GM23248 (cell line): ENCODE data around the gene CEP89. TPM values are rescaled to one million over a fixed set of nuclear protein-coding genes. Genes with fewer than 3 reads are reported as not detected.
"Not testable (repeated sequence)": the region's sequence is repeated elsewhere in the genome, so short reads cannot be mapped to it uniquely, and the experiment has no call there.

ENCODE experiments used
- DNase-seq: peaks from one replicate; pipeline ENCODE4 v3.0.0-alpha.2; 2015
- H2AFZ ChIP-seq: fragments of 200-600 bp; sonication (generic); 2 replicates; pipeline ENCODE4 v1.6.1; 2016; ENCODE audit warnings: antibody characterized with exemption
- H3F3A ChIP-seq: fragments of 200-600 bp; sonication (generic); 2 replicates; pipeline ENCODE4 v1.6.1; 2016; ENCODE audit warnings: mild to moderate bottlenecking, antibody characterized with exemption, mixed run types; ENCODE audit not compliant: insufficient read depth
- H3K27ac ChIP-seq: fragments of 200-600 bp; sonication (generic); 2 replicates; pipeline ENCODE4 v1.5.1; 2016; ENCODE audit warnings: mild to moderate bottlenecking
- H3K27me3 ChIP-seq: fragments of 200-600 bp; sonication (generic); replicated peaks from 2 replicates; pipeline ENCODE4 v1.6.1; 2016; ENCODE audit warnings: mild to moderate bottlenecking; ENCODE audit not compliant: insufficient read depth
- H3K36me3 ChIP-seq: fragments of 200-600 bp; sonication (generic); 2 replicates; pipeline ENCODE4 v1.6.1; 2016; ENCODE audit warnings: low read depth, mild to moderate bottlenecking
- H3K4me1 ChIP-seq: fragments of 200-600 bp; sonication (generic); 2 replicates; pipeline ENCODE4 v1.6.1; 2016; ENCODE audit warnings: mild to moderate bottlenecking; ENCODE audit not compliant: insufficient read depth
- H3K4me2 ChIP-seq: fragments of 200-600 bp; sonication (generic); one replicate; pipeline ENCODE4 v1.6.1; 2016; ENCODE audit warnings: mild to moderate bottlenecking; ENCODE audit not compliant: unreplicated experiment
- H3K4me3 ChIP-seq: fragments of 200-600 bp; sonication (generic); 2 replicates; pipeline ENCODE4 v1.5.1; 2016; ENCODE audit warnings: mild to moderate bottlenecking
- H3K79me2 ChIP-seq: fragments of 200-600 bp; sonication (generic); 2 replicates; pipeline ENCODE4 v1.6.1; 2016; ENCODE audit warnings: mild to moderate bottlenecking; ENCODE audit not compliant: insufficient read depth
- H3K9ac ChIP-seq: fragments of 200-600 bp; sonication (generic); 2 replicates; pipeline ENCODE4 v1.6.1; 2016; ENCODE audit warnings: mild to moderate bottlenecking
- H3K9me2 ChIP-seq: fragments of 200-600 bp; sonication (generic); 2 replicates; pipeline ENCODE4 v1.6.1; 2016; ENCODE audit warnings: mixed run types, mild to moderate bottlenecking, moderate library complexity; ENCODE audit not compliant: insufficient read depth
- H3K9me3 ChIP-seq: fragments of 200-600 bp; sonication (generic); one replicate; pipeline ENCODE4 v1.6.1; 2017; ENCODE audit warnings: low read depth
- H4K20me1 ChIP-seq: fragments of 200-600 bp; sonication (generic); 2 replicates; pipeline ENCODE4 v1.6.0; 2016; ENCODE audit not compliant: insufficient read depth
- EZH2 ChIP-seq: fragments of 200-600 bp; sonication (generic); IDR thresholded peaks from 2 replicates; pipeline ENCODE4 v1.6.1; 2018; ENCODE audit warnings: antibody characterized with exemption, mild to moderate bottlenecking; ENCODE audit not compliant: insufficient read depth, poor library complexity, severe bottlenecking
- EZH2phosphoT487 ChIP-seq: fragments of 200-600 bp; sonication (generic); IDR thresholded peaks from 2 replicates; pipeline ENCODE4 v1.6.1; 2018; ENCODE audit warnings: antibody characterized with exemption, moderate library complexity, mild to moderate bottlenecking, low read depth; ENCODE audit not compliant: insufficient read depth
- WGBS, 2 experiments: methylation state at CpG; one replicate each; pipeline ENCODE4 v1.1.6; 2015 to 2017; ENCODE audit warnings: low lambda C conversion rate in 2 of 2, low coverage in 1 of 2; ENCODE audit errors: missing lambda C conversion rate in 2 of 2; 5-methylcytosine and 5-hydroxymethylcytosine counted together
- in situ Hi-C: fragments of 300-500 bp; cut with MboI; formaldehyde crosslinking; loops from 2 replicates; pipeline ENCODE4 v1.15.0; 2020
- polyA plus RNA-seq: library from polyadenylated mRNA; unstranded; fragments of >200 nt; fragmentation: Nextera tagmentation; extraction: Ambion mirVana; gene quantifications from 2 replicates; pipeline ENCODE4 v1.2.1, GENCODE V29; 2016
- total RNA-seq: library from RNA; depleted of rRNA; stranded (reverse); fragments of >200 nt; shearing (Covaris generic); gene quantifications from 2 replicates; pipeline ENCODE4 v1.2.3, GENCODE V29; 2014; rRNA removed

The CEP89 gene
- total RNA-seq (11.5 and 17.1 TPM in 2 replicates), polyA plus RNA-seq (30.1 and 30.5 TPM in 2 replicates)

DNA sequence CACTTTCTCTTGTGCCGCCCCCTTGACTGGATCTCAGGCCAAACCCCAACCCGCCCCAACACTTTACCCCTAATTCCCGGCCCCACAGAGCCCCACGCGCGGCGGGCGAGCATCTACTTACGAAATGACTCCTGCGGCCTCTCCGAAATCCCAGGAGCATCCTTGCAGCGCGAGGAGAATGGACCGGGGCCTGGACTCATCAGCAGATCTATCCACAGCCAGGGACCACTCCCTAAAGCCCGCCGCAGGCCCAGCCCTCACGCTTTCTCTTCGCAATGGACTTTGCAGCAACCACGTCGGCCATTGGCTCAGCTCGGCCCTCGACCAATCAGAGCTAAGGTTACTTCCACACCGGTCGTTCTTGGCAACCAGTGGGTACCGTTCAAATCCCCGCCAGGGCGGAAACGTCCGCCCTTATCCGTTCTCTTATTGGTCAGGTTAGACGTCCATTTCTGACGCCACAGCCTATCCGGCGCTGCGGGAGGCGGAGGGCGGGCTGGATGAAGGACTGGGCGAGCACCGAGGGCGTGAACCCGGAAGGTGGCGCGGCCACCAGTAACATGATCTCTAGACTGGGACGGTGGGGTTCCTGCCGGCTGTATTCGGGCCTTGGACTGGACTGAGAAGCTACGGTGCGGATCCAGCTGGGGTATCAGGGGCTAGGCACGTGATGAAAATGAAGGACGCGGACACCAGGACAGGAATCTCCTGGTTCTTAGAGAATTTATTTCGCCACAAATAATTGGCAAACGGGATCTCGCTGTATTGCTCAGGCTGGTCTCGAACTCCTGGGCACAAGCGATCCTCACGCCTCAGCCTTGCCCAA, at the start of gene CEP89, which contains the start of gene FAAP24:
CEP89 (minus strand) TSS at position 244 of the 826 bp plus-strand sequence; CDS start at position 160, 84 bp downstream.
FAAP24 (plus strand) TSS at position 528 of the 826 bp plus-strand sequence. CDS start 955 bp downstream, outside the sequence.
- no peaks in the 10 kb centered on the region for H3F3A ChIP-seq
- peak within 1 kb of the TSS; percentile 89 for H3K4me2 ChIP-seq
- in situ Hi-C loops: loop anchor here (10.0 kb wide), 1 partner anchor 143 kb away; no protein-coding TSS in a partner anchor
- H2AFZ ChIP-seq: peak within 1 kb of the TSS; percentile 99
- TF ChIP-seq EZH2 (no peak), EZH2phosphoT487 (no peak)
- WGBS, 2 experiments: 1% methylated on average over 56 to 57 of the region's 57 CpGs
- peak within 1 kb of the TSS; percentile 92 for H3K9ac ChIP-seq
- no peaks in the 10 kb centered on the region for H3K36me3 ChIP-seq
- H3K4me3 ChIP-seq: peak within 1 kb of the TSS; percentile 87
- H3K27ac ChIP-seq: peak within 1 kb of the TSS; percentile 67
- H3K27me3 ChIP-seq: no peaks in the 10 kb centered on the region
- peaks cover 8% of the 10 kb centered on the region; the same call in 1 of the 2 replicates for H3K4me1 ChIP-seq
- H3K9me3 ChIP-seq: no peaks in the 10 kb centered on the region
- DNase-seq: peak; percentile 99
- H3K9me2 ChIP-seq: no peaks in the 10 kb centered on the region
- H4K20me1 ChIP-seq: no peaks in the 10 kb centered on the region
- peaks cover 42% of the 10 kb centered on the region for H3K79me2 ChIP-seq

DNA sequence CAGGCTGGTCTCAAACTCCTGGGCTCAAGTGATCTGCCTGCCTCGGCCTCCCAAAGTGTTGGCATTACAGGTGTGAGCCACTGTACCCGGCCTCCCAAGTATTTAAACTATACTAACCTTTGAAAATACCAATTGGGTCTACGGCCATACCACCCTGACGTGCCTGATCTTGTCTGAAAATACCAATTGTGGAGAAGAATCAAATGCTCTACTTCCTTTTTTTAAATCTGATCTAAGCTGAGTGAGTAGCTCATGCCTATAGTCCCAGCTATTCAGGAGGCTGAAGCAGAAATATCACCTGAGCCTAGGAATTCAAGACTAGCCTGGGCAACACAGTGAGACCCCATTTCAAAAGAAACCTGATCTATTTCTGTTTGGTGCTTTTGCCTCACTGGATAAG, 39.1 kb upstream of the CEP89 start:
- H3K9ac ChIP-seq, H3K4me3 ChIP-seq, H4K20me1 ChIP-seq, H3K27ac ChIP-seq, DNase-seq, in situ Hi-C loops, H2AFZ ChIP-seq, H3K79me2 ChIP-seq, H3K9me2 ChIP-seq, H3K4me2 ChIP-seq, H3K27me3 ChIP-seq, H3K36me3 ChIP-seq, H3K4me1 ChIP-seq, H3F3A ChIP-seq, H3K9me3 ChIP-seq: not testable (repeated sequence)
- WGBS, 2 experiments: 88 to 91% methylated on average over 4 of the region's 4 CpGs

DNA sequence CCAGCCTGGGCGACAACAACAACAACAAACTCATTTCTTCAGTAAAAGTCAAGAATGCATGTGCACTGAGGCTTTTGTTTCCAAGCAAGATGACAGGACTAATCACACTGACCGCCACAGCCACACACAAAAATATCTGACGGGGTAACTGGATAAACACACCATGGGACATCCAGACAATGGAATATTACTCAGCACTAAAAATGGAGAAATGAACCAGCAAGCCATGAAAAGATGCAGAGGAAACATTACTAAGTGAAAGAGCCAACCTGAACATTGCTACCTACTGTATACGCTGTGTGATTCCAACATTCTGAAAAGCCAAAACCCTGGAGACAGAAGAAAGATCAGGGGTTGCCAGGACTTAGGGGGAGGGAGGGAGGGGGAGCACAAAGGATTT, 37.0 kb upstream of the CEP89 start:
- WGBS, 2 experiments: 93 to 96% methylated on average over 4 of the region's 4 CpGs
- H3F3A ChIP-seq: no peaks in the 10 kb centered on the region

DNA sequence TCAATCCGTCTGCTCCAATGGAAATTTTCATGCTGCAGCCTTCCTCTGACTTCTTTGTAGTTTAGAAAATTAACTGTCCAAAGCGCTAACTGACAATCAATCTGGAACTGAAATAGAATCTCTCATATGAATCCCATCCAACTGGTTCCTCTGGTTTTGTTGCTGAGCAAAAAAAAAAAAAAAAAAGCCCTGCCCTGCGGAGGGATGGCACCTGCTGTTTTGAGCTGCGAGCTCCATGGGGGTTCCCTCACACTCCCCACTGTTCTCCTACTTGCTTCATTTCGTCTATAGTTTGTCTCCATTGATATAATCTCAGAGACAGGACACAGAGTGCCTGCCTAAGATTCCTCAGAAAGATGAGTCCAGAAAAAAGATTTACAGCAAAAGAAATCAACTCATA, 33.7 kb upstream of the CEP89 start:
- no peak overlapping the region for H2AFZ ChIP-seq
- H3K36me3 ChIP-seq: no peaks in the 10 kb centered on the region
- no peaks in the 10 kb centered on the region for H3K4me1 ChIP-seq
- DNase-seq: no peak
- no peaks in the 10 kb centered on the region for H3F3A ChIP-seq
- in situ Hi-C loops: no loop called here
- no peak overlapping the region for H3K4me2 ChIP-seq
- no peaks in the 10 kb centered on the region for H3K27me3 ChIP-seq
- H3K27ac ChIP-seq: no peak overlapping the region
- no peaks in the 10 kb centered on the region for H4K20me1 ChIP-seq
- H3K9ac ChIP-seq: no peak overlapping the region
- 60 to 62% methylated on average over 5 of the region's 5 CpGs for WGBS, 2 experiments
- no peaks in the 10 kb centered on the region for H3K9me2 ChIP-seq
- no peak overlapping the region for H3K4me3 ChIP-seq
- no peaks in the 10 kb centered on the region for H3K9me3 ChIP-seq
- H3K79me2 ChIP-seq: no peaks in the 10 kb centered on the region
- TF ChIP-seq EZH2phosphoT487: no peak
- TF ChIP-seq EZH2: no peak

More for the DNA sequence above, 37.0 kb upstream of the CEP89 start:
- in situ Hi-C loops: no loop called here
- H3K4me2 ChIP-seq: no peak overlapping the region
- no peaks in the 10 kb centered on the region for H3K36me3 ChIP-seq
- no peaks in the 10 kb centered on the region for H3K9me2 ChIP-seq
- no peak for DNase-seq
- no peaks in the 10 kb centered on the region for H3K9me3 ChIP-seq
- no peaks in the 10 kb centered on the region for H3K4me1 ChIP-seq
- no peak overlapping the region for H3K4me3 ChIP-seq
- no peak overlapping the region for H3K27ac ChIP-seq
- no peak overlapping the region for H2AFZ ChIP-seq
- H4K20me1 ChIP-seq: no peaks in the 10 kb centered on the region
- no peak overlapping the region for H3K9ac ChIP-seq
- H3K79me2 ChIP-seq: no peaks in the 10 kb centered on the region
- H3K27me3 ChIP-seq: no peaks in the 10 kb centered on the region
- no peak for TF ChIP-seq EZH2
- TF ChIP-seq EZH2phosphoT487: no peak

DNA sequence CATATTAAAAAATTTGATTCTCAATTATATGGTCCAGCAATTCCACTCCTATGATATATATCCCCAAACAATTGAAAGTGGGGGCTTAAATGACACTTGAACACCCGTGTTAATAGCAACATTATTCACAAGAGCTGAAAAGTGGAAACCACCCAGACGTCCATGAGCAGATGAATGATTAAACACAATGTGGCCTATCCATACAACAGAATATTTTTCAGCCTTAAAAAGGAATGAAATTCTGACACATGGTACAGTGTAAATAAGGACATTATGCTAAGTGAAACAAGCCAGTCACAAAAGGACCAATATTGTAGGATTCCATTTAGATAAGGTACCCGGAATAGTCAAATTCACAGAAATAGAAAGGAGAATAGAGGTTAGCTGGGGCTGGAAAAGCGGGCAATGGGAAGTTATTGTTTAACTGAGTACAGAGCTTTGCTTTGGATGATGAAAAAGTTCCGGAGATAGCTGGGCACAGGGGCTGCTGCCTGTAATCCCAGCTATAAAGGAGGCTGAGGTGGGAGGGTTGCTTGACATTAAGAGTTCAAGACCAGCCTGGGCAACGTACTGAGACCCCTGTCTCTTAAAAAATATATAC, 31.8 kb upstream of the CEP89 start:
- H3K9me2 ChIP-seq, H3K4me1 ChIP-seq, H3K36me3 ChIP-seq, DNase-seq, H3K79me2 ChIP-seq, H3K4me2 ChIP-seq, H3K4me3 ChIP-seq, H3F3A ChIP-seq, H3K27ac ChIP-seq, H3K9ac ChIP-seq, H3K27me3 ChIP-seq, H2AFZ ChIP-seq, H3K9me3 ChIP-seq, in situ Hi-C loops, H4K20me1 ChIP-seq: not testable (repeated sequence)
- 64 to 70% methylated on average over 6 of the region's 6 CpGs for WGBS, 2 experiments

DNA sequence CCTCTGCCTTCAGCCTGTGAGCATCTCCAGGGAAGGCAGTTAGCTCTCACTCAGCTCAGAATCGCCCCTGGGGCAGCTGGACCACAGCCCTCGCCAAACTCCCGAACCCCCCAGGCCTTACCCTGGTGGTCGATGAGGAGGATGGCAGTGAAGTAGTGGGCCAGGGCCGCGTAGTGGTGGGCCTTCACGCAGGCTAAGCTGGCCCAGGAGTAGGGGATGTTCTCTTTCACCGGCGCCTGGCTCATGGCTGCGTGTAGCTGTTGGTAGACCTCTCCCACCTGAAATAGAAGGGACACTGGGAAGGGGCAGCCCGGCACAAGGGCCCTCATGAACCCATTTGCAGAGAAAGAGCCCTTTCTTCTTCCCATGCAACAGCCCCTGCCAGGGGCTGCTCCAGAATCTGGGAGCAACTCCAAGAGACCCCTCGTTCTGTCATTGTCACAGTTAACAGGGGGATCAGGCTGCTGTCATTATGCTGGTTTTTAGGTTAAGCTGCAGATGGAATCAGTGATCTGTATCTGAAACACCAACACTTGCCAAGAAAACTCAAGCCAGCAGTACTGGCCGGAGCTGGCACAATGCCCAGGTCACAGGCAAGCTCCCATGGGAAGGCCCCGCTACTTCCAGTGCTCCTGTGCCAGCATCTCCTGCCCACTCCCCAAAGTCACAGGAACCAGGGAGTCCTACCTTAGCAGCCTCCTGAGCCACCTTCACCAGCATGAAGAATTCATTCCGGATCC, 30.5 kb upstream of the CEP89 start:
- H3K36me3 ChIP-seq, H3K27me3 ChIP-seq, H3K4me1 ChIP-seq, DNase-seq, H4K20me1 ChIP-seq, H3K79me2 ChIP-seq, H3K4me2 ChIP-seq, H3K9ac ChIP-seq, H2AFZ ChIP-seq, in situ Hi-C loops, H3F3A ChIP-seq, H3K9me2 ChIP-seq, H3K4me3 ChIP-seq, H3K27ac ChIP-seq, H3K9me3 ChIP-seq: not testable (repeated sequence)
- WGBS, 2 experiments: 80 to 82% methylated on average over 15 of the region's 15 CpGs
